ENCODE results near the gene MEGF11. TPM values are rescaled to one million over a fixed set of nuclear protein-coding genes. Genes with fewer than 3 reads are reported as not detected.

Gene MEGF11
- total RNA-seq, 1 donor from 2014 or later, result 0.06 TPM

GRCh38 chr15:66036859-66037258, 216.7 kb downstream of the MEGF11 start:
- H3K4me3 ChIP-seq, result no peak overlapping the region
- H2AFZ ChIP-seq (replicated peaks), result no peak overlapping the region
- no peak overlapping the region for H3K27ac ChIP-seq
- H3K4me3 Mint-ChIP-seq, result no peak overlapping the region
- H3F3A ChIP-seq (ENCODE audit: low read depth), result peaks cover 6% of the 10 kb centered on the region
- no peaks in the 10 kb centered on the region for H3K9me3 ChIP-seq (ENCODE audit: low read depth)
- no peak overlapping the region for H3K27ac Mint-ChIP-seq
- H3K4me1 Mint-ChIP-seq, result peaks cover 23% of the 10 kb centered on the region
- no peak overlapping the region for H3K9ac ChIP-seq
- no peaks in the 10 kb centered on the region for H3K27me3 ChIP-seq
- no peaks in the 10 kb centered on the region for H3K36me3 Mint-ChIP-seq
- H3K9me3 Mint-ChIP-seq, result peaks cover 6% of the 10 kb centered on the region
- no peak for DNase-seq (ENCODE audit: low spot score)
- no peaks in the 10 kb centered on the region for H4K20me1 ChIP-seq (ENCODE audit: low read depth)
- H3K27me3 Mint-ChIP-seq (ENCODE audit: insufficient read depth, low read depth), result peaks cover 2% of the 10 kb centered on the region
- peaks cover 9% of the 10 kb centered on the region for H3K4me1 ChIP-seq
- TF ChIP-seq, protein P1, sequence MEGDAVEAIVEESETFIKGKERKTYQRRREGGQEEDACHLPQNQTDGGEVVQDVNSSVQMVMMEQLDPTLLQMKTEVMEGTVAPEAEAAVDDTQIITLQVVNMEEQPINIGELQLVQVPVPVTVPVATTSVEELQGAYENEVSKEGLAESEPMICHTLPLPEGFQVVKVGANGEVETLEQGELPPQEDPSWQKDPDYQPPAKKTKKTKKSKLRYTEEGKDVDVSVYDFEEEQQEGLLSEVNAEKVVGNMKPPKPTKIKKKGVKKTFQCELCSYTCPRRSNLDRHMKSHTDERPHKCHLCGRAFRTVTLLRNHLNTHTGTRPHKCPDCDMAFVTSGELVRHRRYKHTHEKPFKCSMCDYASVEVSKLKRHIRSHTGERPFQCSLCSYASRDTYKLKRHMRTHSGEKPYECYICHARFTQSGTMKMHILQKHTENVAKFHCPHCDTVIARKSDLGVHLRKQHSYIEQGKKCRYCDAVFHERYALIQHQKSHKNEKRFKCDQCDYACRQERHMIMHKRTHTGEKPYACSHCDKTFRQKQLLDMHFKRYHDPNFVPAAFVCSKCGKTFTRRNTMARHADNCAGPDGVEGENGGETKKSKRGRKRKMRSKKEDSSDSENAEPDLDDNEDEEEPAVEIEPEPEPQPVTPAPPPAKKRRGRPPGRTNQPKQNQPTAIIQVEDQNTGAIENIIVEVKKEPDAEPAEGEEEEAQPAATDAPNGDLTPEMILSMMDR (IDR thresholded peaks at IDR 0.05), result no peak
- TF ChIP-seq EZH2phosphoT487 (IDR thresholded peaks at IDR 0.05) (no peak), EZH2 (IDR thresholded peaks at IDR 0.05) (no peak)
- H3K36me3 ChIP-seq, result no peaks in the 10 kb centered on the region
- H3K4me2 ChIP-seq, result no peak overlapping the region
- H3K79me2 ChIP-seq (ENCODE audit: low read depth), result no peaks in the 10 kb centered on the region

- Mint-ChIP-seq H3K4me1 (peaks cover 18% of the 10 kb centered on the region), H3K9me3 (peaks cover 9% of the 10 kb centered on the region), H3K36me3 (no peaks in the 10 kb centered on the region), H3K4me3 (no peak overlapping the region), H3K27me3 (ENCODE audit: insufficient read depth, low read depth) (peaks cover 5% of the 10 kb centered on the region), H3K27ac (no peak overlapping the region)
- Histone ChIP-seq H3K4me2 (no peak overlapping the region), H3K79me2 (ENCODE audit: low read depth) (no peaks in the 10 kb centered on the region), H4K20me1 (ENCODE audit: low read depth) (no peaks in the 10 kb centered on the region), H3K4me1 (peaks cover 9% of the 10 kb centered on the region), H3K27me3 (no peaks in the 10 kb centered on the region), H3K4me3 (no peak overlapping the region), H2AFZ (replicated peaks) (no peak overlapping the region), H3K9me3 (ENCODE audit: low read depth) (no peaks in the 10 kb centered on the region), H3K36me3 (no peaks in the 10 kb centered on the region), H3F3A (ENCODE audit: low read depth) (peaks cover 6% of the 10 kb centered on the region), H3K9ac (no peak overlapping the region), H3K27ac (no peak overlapping the region)
- no peak for TF ChIP-seq EZH2 (IDR thresholded peaks at IDR 0.05)
- TF ChIP-seq, protein P1 (IDR thresholded peaks at IDR 0.05), result no peak
- TF ChIP-seq EZH2phosphoT487 (IDR thresholded peaks at IDR 0.05), result no peak
- no peak for DNase-seq (ENCODE audit: low spot score)
Measured at GRCh38 chr15:66035901-66036300, 217.6 kb downstream of the MEGF11 start.

GRCh38 chr15:66033143-66033542, 220.4 kb downstream of the MEGF11 start:
- Histone ChIP-seq H3K4me3 (no peak overlapping the region), H2AFZ (replicated peaks) (no peak overlapping the region), H3K36me3 (no peaks in the 10 kb centered on the region), H3K9me3 (ENCODE audit: low read depth) (no peaks in the 10 kb centered on the region), H3K4me1 (no peaks in the 10 kb centered on the region), H3K27ac (no peak overlapping the region), H3F3A (ENCODE audit: low read depth) (no peaks in the 10 kb centered on the region), H3K4me2 (no peak overlapping the region), H4K20me1 (ENCODE audit: low read depth) (no peaks in the 10 kb centered on the region), H3K9ac (no peak overlapping the region), H3K79me2 (ENCODE audit: low read depth) (no peaks in the 10 kb centered on the region), H3K27me3 (no peaks in the 10 kb centered on the region)
- H3K4me1 Mint-ChIP-seq, result no peaks in the 10 kb centered on the region
- H3K36me3 Mint-ChIP-seq, result no peaks in the 10 kb centered on the region
- H3K27ac Mint-ChIP-seq, result no peak overlapping the region
- peaks cover 13% of the 10 kb centered on the region for H3K27me3 Mint-ChIP-seq (ENCODE audit: insufficient read depth, low read depth)
- peaks cover 9% of the 10 kb centered on the region for H3K9me3 Mint-ChIP-seq
- no peak overlapping the region for H3K4me3 Mint-ChIP-seq
- TF ChIP-seq, protein P1 (IDR thresholded peaks at IDR 0.05), result no peak
- TF ChIP-seq EZH2 (IDR thresholded peaks at IDR 0.05) (no peak), EZH2phosphoT487 (IDR thresholded peaks at IDR 0.05) (no peak)
- DNase-seq (ENCODE audit: low spot score), result no peak

Data from neural progenitor cell (in vitro differentiated cells).